ENCODE data around the gene TIE1.

TIE1 gene

GRCh38 chr1:43293896-43294760 is 6.7 kb upstream of the TIE1 start:
- DNase-seq = no peak

- no peak for DNase-seq
These were observed 6.0 kb upstream of the TIE1 start for GRCh38 chr1:43294761-43295160.

GRCh38 chr1:43296207-43296606 is 4.6 kb upstream of the TIE1 start:
- no peak for DNase-seq

- DNase-seq = no peak
These were observed 2.7 kb upstream of the TIE1 start for GRCh38 chr1:43298055-43298454.

GRCh38 chr1:43299101-43299500 is 1.7 kb upstream of the TIE1 start:
- DNase-seq = no peak

- DNase-seq = no peak
These were observed 1.4 kb downstream of the TIE1 start for GRCh38 chr1:43302201-43302600.

- DNase-seq = no peak
These were observed 2.1 kb downstream of the TIE1 start for GRCh38 chr1:43302721-43303470.

GRCh38 chr1:43303471-43304313 is 2.9 kb downstream of the TIE1 start:
- DNase-seq = no peak

GRCh38 chr1:43304314-43304681 is 3.5 kb downstream of the TIE1 start:
- no peak for DNase-seq

GRCh38 chr1:43304771-43305300 is 4.1 kb downstream of the TIE1 start:
- no peak for DNase-seq

- no peak for DNase-seq
These were observed 4.7 kb downstream of the TIE1 start for GRCh38 chr1:43305461-43305860.

GRCh38 chr1:43305926-43306687 is 5.3 kb downstream of the TIE1 start:
- no peak for DNase-seq

- DNase-seq = no peak
These were observed 6.1 kb downstream of the TIE1 start for GRCh38 chr1:43306688-43307457.

GRCh38 chr1:43307458-43308158 is 6.8 kb downstream of the TIE1 start:
- DNase-seq = no peak

GRCh38 chr1:43308635-43309404 is 8.0 kb downstream of the TIE1 start:
- DNase-seq = no peak

GRCh38 chr1:43309405-43310025 is 8.7 kb downstream of the TIE1 start:
- no peak for DNase-seq

- DNase-seq = no peak
These were observed 10.7 kb downstream of the TIE1 start for GRCh38 chr1:43311521-43311920.

GRCh38 chr1:43312212-43312623 is 11.4 kb downstream of the TIE1 start:
- DNase-seq = no peak

All from activated CD4-positive, CD25-positive, alpha-beta regulatory T cell (primary cell).